Transverse colon (tissue), 4 donors: ENCODE results near the gene DMGDH.

ENCODE experiments used
- CTCF ChIP-seq, 5 experiments: fragments of 200-600 bp in 3 of 5; fragments of 450-650 bp in 2 of 5; sonication (generic) in 3 of 5; IDR thresholded peaks; 1 replicate in 2 of 5; 2 replicates in 3 of 5; pipeline ENCODE4 v1.5.1; 2016 to 2017; ENCODE audit warnings: antibody characterized with exemption in 5 of 5, inconsistent platforms in 3 of 5, mild to moderate bottlenecking in 2 of 5, moderate library complexity in 1 of 5
- EP300 ChIP-seq: sonication (generic); formaldehyde crosslinking; IDR thresholded peaks from one replicate; pipeline ENCODE4 v1.6.1; 2017; ENCODE audit warnings: antibody characterized with exemption, low read depth
- POLR2A ChIP-seq: fragments of 450-650 bp; IDR thresholded peaks from one replicate; pipeline ENCODE4 v1.6.1; 2016; ENCODE audit warnings: antibody characterized with exemption, mild to moderate bottlenecking, moderate library complexity
- POLR2AphosphoS5 ChIP-seq, 3 donors: sonication (generic); formaldehyde crosslinking; IDR thresholded peaks; one replicate each; pipeline ENCODE4 v1.6.1; 2016; ENCODE audit warnings: antibody characterized with exemption in 3 of 3

- TF ChIP-seq CTCF (IDR thresholded peaks at IDR 0.05) (no peak), EP300 (no peak), POLR2A (no peak), POLR2AphosphoS5 (IDR thresholded peaks at IDR 0.05) (no peak)
These were observed 45.5 kb downstream of the DMGDH start for GRCh38 chr5:79023947-79024346.
